Measurements from ENCODE around the gene LSR. TPM values are rescaled to one million over a fixed set of nuclear protein-coding genes. Genes with fewer than 3 reads are reported as not detected.

LSR gene
- total RNA-seq, 8 experiments from 2014 or later, result 1.1 to 8.6 (median 2.6) TPM

DNA sequence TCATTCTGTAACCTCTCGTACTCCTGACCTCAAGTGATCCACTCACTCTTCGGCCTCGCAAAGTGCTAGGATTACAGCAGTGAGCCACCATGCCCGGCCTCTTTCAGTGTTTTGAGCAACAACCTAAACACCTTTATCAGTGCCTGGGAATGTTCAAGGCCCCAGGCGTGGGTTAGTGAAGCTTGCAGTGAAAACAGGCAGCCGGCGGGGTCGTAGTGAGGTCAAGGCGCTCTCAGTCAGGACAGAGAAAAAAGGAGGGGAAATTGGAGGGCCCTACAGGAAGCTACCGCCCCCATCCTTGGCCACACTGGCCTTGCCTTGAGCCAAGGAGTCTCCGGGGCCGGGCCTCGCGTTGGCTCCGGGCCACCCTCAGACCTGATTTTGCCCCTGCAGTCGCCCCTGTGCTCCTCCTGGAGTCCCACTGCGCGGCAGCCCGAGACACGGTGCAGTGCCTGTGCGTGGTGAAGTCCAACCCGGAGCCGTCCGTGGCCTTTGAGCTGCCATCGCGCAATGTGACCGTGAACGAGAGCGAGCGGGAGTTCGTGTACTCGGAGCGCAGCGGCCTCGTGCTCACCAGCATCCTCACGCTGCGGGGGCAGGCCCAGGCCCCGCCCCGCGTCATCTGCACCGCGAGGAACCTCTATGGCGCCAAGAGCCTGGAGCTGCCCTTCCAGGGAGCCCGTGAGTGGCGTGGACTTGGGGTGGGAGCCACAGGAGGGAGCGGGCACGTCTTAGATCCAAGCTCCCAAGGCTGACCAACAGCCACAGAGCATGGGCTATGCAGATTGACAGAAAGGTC, 60.9 kb downstream of the LSR start:
- no peak overlapping the region for H3K4me3 ChIP-seq
- peak in 5 of 8 experiments; percentile 11 to 75 (median 68) for ATAC-seq (replicated peaks in 6 of 8)
- peak overlapping the region in 1 of 2 donors; percentile 12 for H3K27ac ChIP-seq
- in situ Hi-C loops (cut with MboI; ENCODE audit: low pct_unique_long_range_greater_than_20kb in 2 of 9, low sequenced_read_pairs in 9 of 9, unreplicated experiment in 9 of 9), result no loop called here
- 20 to 90% (median 80%) methylated on average over 1 to 9 of the region's 47 CpGs for WGBS, 10 experiments
- peaks cover 11 to 13% of the 10 kb centered on the region in 2 donors for H3K4me1 ChIP-seq (replicated peaks in 1 of 2)

DNA sequence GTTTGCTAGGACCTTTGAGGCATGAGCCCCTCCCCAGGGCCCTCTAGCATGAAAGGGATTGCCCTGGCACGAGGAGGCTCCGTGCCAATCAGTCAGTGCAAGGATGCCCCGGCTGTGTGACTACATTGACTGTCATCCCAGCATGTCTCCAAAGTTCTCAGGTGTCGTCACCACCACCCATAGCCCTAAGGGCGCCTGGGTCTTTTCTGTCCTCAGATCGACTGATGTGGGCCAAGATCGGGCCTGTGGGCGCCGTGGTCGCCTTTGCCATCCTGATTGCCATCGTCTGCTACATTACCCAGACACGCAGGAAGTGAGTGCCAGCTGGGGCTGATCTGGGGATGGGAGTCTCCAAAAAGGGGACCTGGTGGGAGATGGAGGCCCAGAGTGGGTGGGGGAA, 61.5 kb downstream of the LSR start:
- Histone ChIP-seq H3K27ac (no peak overlapping the region), H3K4me3 (no peak overlapping the region), H3K4me1 (replicated peaks in 1 of 2) (peaks cover 11 to 13% of the 10 kb centered on the region in 2 donors)
- whole genome bisulfite sequencing, 10 experiments, result 67 to 100% (median 91%) methylated on average over 2 to 4 of the region's 12 CpGs; no CpG with 5 or more reads in 7 of the 10 experiments
- no peak for ATAC-seq (replicated peaks in 6 of 8)
- in situ Hi-C loops (cut with MboI; ENCODE audit: low pct_unique_long_range_greater_than_20kb in 2 of 9, low sequenced_read_pairs in 9 of 9, unreplicated experiment in 9 of 9), result no loop called here

DNA sequence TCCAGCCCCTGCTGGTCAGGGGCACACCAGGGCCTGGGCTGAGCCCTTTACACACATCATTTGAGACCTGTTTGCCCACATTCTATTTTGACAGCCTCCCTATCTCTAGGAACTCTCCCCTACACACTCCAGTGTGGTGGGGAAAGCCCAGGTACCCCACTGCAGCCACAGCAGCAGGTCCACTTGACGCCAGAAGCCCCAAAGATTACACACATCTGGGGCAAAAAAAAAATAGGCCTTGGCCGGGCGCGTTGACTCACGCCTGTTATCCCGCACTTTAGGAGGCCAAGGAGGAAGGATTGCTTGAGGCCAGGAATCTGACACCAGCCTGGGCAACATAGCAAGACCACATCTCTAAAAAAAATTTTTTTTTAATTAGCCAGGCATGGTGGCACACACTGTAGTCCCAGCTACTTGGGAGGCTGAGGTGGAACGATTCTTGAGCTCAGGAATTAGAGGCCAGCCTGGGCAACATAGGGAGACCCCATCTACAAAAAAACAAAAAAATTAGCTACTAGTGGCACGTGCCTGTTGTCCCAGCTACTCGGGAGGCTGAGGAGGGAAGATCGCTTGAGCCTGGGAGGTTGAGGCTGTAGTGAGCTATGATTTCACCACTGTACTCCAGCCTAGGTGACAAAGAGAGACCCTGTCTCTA, 62.1 kb downstream of the LSR start:
- Histone ChIP-seq H3K4me1 (replicated peaks in 1 of 2) (peaks cover 11 to 13% of the 10 kb centered on the region in 2 donors), H3K4me3 (no peak overlapping the region), H3K27ac (no peak overlapping the region)
- WGBS, 10 experiments, result 50 to 93% (median 86%) methylated on average over 1 to 6 of the region's 10 CpGs; no CpG with 5 or more reads in 2 of the 10 experiments
- no peak for ATAC-seq (replicated peaks in 6 of 8)
- in situ Hi-C loops (cut with MboI; ENCODE audit: low pct_unique_long_range_greater_than_20kb in 2 of 9, low sequenced_read_pairs in 9 of 9, unreplicated experiment in 9 of 9), result no loop called here

DNA sequence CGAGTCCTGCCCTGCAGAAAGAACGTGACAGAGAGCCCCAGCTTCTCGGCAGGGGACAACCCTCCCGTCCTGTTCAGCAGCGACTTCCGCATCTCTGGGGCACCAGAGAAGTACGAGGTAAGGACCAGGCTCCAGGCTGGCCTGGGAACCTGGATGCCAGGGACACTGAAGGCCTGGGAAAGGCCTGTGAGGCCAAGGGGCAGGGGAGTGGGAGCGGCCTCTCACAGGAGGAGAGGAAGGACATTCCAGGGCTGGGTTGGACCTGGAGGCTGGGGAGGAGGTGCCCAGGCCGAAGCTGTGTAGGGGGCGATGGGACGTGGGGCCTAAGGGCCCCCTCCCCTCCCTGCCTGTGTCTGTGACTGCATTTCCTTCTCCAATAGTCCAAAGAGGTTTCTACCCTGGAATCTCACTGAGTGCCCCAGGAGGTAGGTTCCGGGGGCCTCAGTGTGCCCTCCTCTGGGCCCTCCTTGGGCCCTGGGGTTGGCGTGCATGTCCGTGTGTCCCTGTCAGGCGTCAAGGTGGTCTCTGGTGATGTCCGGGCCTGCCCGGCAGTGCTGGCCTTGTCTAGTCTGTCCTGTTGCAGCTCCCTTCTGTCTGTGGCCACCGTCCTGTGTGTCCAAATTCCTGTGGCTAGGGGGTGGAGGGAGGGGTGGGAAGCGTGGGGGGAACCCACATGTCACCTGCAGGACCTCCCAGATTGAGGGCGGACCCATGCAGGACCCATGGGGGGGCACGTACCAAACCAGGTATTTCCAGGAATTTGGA, 63.3 kb downstream of the LSR start:
- H3K27ac ChIP-seq, result no peak overlapping the region
- WGBS, 10 experiments, result 86 to 100% methylated on average over 1 to 4 of the region's 21 CpGs; no CpG with 5 or more reads in 8 of the 10 experiments
- no peak for ATAC-seq (replicated peaks in 6 of 8)
- H3K4me3 ChIP-seq, result no peak overlapping the region
- H3K4me1 ChIP-seq (replicated peaks in 1 of 2), result peaks cover 13 to 18% of the 10 kb centered on the region in 2 donors
- in situ Hi-C loops (cut with MboI; ENCODE audit: low pct_unique_long_range_greater_than_20kb in 2 of 9, low sequenced_read_pairs in 9 of 9, unreplicated experiment in 9 of 9), result no loop called here

DNA sequence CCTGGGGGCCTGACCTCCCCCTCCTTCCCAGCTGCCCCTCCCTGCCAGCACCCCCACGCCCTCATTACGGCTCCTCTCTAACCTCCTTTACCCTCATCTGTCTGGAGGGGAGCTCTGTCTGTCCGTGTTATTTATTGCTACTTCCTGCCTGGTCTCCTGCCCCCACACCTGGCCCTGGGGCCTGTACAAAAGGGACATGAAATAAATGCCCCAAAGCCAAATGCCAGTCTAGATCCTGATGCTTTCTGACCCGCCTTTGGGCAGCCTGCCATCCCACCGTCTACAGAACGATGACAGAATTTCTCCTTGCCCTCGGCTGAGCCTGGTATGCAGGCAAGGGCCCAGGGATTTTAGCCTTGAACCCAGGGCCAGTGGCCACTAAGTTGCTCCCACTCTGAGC, 64.8 kb downstream of the LSR start:
- Histone ChIP-seq H3K4me1 (replicated peaks in 1 of 2) (peaks cover 13 to 22% of the 10 kb centered on the region in 2 donors), H3K4me3 (no peak overlapping the region), H3K27ac (no peak overlapping the region)
- 40 to 95% (median 89%) methylated on average over 2 to 3 of the region's 7 CpGs; no CpG with 5 or more reads in 7 of the 10 experiments for WGBS, 10 experiments
- in situ Hi-C loops (cut with MboI; ENCODE audit: low pct_unique_long_range_greater_than_20kb in 2 of 9, low sequenced_read_pairs in 9 of 9, unreplicated experiment in 9 of 9), result no loop called here
- no peak for ATAC-seq (replicated peaks in 6 of 8)

DNA sequence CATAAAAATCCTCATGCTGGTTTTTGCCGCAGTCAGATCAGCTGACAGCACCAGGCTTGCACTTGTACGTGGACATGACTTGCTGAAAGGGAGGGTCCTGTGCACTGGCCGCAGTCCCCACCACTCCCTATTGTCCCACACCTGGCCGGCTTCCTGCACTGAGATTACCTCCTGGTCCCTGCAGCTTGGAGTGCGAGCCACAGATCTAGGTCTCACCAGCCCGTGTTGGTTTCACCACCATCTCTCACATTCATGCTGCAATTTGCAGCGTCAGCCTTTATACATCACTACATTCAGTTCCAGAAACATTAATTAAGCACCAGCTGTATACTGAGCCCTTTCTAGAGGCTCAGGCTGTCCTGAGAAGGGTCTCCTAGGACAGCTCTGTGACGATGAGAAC, 65.2 kb downstream of the LSR start:
- no peak for ATAC-seq (replicated peaks in 6 of 8)
- Histone ChIP-seq H3K27ac (no peak overlapping the region), H3K4me1 (replicated peaks in 1 of 2) (peaks cover 12 to 23% of the 10 kb centered on the region in 2 donors), H3K4me3 (no peak overlapping the region)
- in situ Hi-C loops (cut with MboI; ENCODE audit: low pct_unique_long_range_greater_than_20kb in 2 of 9, low sequenced_read_pairs in 9 of 9, unreplicated experiment in 9 of 9), result no loop called here
- 33 to 87% (median 83%) methylated on average over 1 to 5 of the region's 8 CpGs; no CpG with 5 or more reads in 5 of the 10 experiments for WGBS, 10 experiments

DNA sequence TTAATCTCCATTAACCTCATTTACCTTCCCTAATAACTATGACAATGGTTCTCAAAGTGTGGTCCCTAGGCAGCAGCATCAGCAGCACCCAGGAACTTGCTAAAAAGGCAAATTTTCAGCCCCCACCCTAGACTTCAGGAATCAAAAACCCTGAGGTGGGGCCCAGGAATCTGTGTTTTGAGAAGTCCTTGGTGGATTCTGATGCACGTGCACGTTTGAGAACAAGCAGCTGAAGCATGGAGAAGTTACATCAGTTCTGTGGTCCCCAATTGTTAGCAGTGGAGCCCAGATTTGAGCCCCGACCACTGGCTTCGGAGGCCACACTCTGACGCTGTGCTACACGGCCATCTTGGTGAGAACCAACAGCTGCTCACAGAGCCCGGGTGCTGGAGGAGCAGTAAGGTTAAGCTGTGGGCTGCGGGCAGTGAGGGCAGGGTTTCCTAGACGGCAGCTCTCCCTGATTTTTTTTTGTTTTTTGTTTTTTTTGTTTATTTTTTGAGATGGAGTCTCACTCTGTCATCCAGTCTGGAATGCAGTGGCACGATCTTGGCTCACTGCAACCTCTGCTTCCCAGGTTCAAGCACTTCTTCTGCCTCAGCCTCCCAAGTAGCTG, 66.2 kb downstream of the LSR start:
- WGBS, 10 experiments, result 52 to 100% (median 86%) methylated on average over 1 to 10 of the region's 10 CpGs; no CpG with 5 or more reads in 2 of the 10 experiments
- ATAC-seq (replicated peaks in 6 of 8), result no peak

DNA sequence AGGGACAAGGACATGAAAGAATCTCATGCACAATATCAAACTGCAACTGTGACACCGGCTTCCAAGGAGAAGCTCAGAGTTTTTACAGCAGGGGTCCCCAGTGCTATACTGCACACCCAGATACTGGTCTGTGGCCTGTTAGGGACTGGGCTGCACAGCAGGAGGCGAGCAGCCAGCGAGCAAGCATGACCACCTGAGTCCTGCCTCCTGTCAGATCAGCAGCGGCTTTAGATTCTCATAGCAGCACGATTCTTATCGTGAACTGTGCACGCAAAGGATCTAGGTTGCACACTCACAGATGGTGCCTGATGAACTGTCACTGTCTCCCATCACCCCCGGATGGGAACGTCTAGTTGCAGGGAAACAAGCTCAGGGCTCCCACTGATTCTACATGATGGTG, 67.1 kb downstream of the LSR start:
- in situ Hi-C loops (cut with MboI; ENCODE audit: low pct_unique_long_range_greater_than_20kb in 2 of 9, low sequenced_read_pairs in 9 of 9, unreplicated experiment in 9 of 9), result no loop called here
- H3K4me3 ChIP-seq, result no peak overlapping the region
- 70 to 85% (median 83%) methylated on average over 2 to 6 of the region's 9 CpGs; no CpG with 5 or more reads in 6 of the 10 experiments for WGBS, 10 experiments
- peak in 1 of 8 experiments; percentile 18 for ATAC-seq (replicated peaks in 6 of 8)
- no peak overlapping the region for H3K27ac ChIP-seq
- H3K4me1 ChIP-seq (replicated peaks in 1 of 2), result peaks cover 19 to 25% of the 10 kb centered on the region in 2 donors

More for the DNA sequence above, 66.2 kb downstream of the LSR start:
- peaks cover 12 to 23% of the 10 kb centered on the region in 2 donors for H3K4me1 ChIP-seq (replicated peaks in 1 of 2)
- in situ Hi-C loops (cut with MboI; ENCODE audit: low pct_unique_long_range_greater_than_20kb in 2 of 9, low sequenced_read_pairs in 9 of 9, unreplicated experiment in 9 of 9), result no loop called here
- H3K27ac ChIP-seq, result no peak overlapping the region
- H3K4me3 ChIP-seq, result no peak overlapping the region

DNA sequence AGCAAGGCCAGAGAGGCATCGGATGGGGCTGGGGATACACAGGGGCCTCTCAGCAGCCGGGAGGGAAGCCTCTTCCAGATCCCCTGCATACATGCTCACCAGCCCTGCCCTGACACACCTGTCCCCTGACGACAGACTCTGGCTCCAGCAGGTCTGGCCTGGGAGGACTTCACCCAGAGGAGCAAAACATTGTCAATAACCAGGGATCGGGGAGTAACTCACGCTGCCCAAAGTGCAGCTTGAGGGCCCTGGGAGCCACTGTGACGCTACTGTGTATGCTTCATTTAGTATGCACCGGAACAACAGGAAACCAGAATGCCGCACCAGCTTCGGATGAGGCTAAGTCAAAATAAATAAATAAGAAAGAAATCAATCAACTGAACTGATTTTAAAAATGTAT, 67.8 kb downstream of the LSR start:
- Histone ChIP-seq H3K4me3 (no peak overlapping the region), H3K4me1 (replicated peaks in 1 of 2) (peaks cover 19 to 25% of the 10 kb centered on the region in 2 donors), H3K27ac (no peak overlapping the region)
- no peak for ATAC-seq (replicated peaks in 6 of 8)
- in situ Hi-C loops (cut with MboI; ENCODE audit: low pct_unique_long_range_greater_than_20kb in 2 of 9, low sequenced_read_pairs in 9 of 9, unreplicated experiment in 9 of 9), result no loop called here
- 40 to 100% (median 91%) methylated on average over 1 to 9 of the region's 9 CpGs; no CpG with 5 or more reads in 2 of the 10 experiments for WGBS, 10 experiments

Other genes with a start within 250 kb of the LSR start
- 10 to 100 TPM in 7 of 8 experiments, 1 to 10 TPM in 1; 2.7 to 93.1 (median 44.5) TPM for gene GRAMD1A, start 248.7 kb upstream of the LSR start, total RNA-seq
- gene SCN1B, start 218.5 kb upstream of the LSR start, total RNA-seq, result 1 to 10 TPM in 6 of 8 experiments, under 1 TPM in 2; 0.65 to 7.0 (median 2.1) TPM
- under 1 TPM in 7 of 8 experiments, not detected in 1; 0.09 to 0.95 (median 0.45) TPM for gene HPN, start 207.3 kb upstream of the LSR start, total RNA-seq
- 1 to 10 TPM in 4 of 8 experiments, under 1 TPM in 1, not detected in 3; 0.25 to 2.0 (median 1.1) TPM for gene FXYD3, start 133.2 kb upstream of the LSR start, total RNA-seq
- 1 to 10 TPM in 7 of 8 experiments, under 1 TPM in 1; 0.49 to 3.5 (median 1.7) TPM for gene LGI4, start 113.9 kb upstream of the LSR start, total RNA-seq
- gene FXYD1, start 110.2 kb upstream of the LSR start, total RNA-seq, result 10 to 100 TPM in 2 of 8 experiments, 1 to 10 TPM in 6; 1.2 to 10.7 (median 3.1) TPM
- 10 to 100 TPM in 3 of 8 experiments, 1 to 10 TPM in 3, not detected in 2; 1.1 to 27.8 (median 14.5) TPM for gene FXYD7, start 105.7 kb upstream of the LSR start, total RNA-seq
- gene FXYD5, start 94.3 kb upstream of the LSR start, total RNA-seq, result 100 to 1,000 TPM in 1 of 8 experiments, 10 to 100 TPM in 5, 1 to 10 TPM in 2; 7.1 to 201 (median 14.7) TPM
- gene FAM187B, start 20.3 kb upstream of the LSR start, total RNA-seq, result not detected
- gene USF2, start 20.0 kb downstream of the LSR start, total RNA-seq, result 10 to 100 TPM; 37.2 to 74.3 (median 64.5) TPM
- under 1 TPM in 6 of 8 experiments, not detected in 2; 0.15 to 0.62 (median 0.24) TPM for gene HAMP, start 33.5 kb downstream of the LSR start, total RNA-seq
- gene MAG, start 43.2 kb downstream of the LSR start, total RNA-seq, result under 1 TPM in 3 of 8 experiments, not detected in 5; 0.42 to 0.73 (median 0.62) TPM
- 1 to 10 TPM in 3 of 8 experiments, under 1 TPM in 3, not detected in 2; 0.27 to 1.8 (median 0.93) TPM for gene CD22, start 80.2 kb downstream of the LSR start, total RNA-seq
- under 1 TPM in 4 of 8 experiments, not detected in 4; 0.08 to 0.43 (median 0.10) TPM for gene FFAR1, start 98.9 kb downstream of the LSR start, total RNA-seq
- gene FFAR3, start 109.5 kb downstream of the LSR start, total RNA-seq, result under 1 TPM in 2 of 8 experiments, not detected in 6; 0.31 to 0.52 TPM
- gene GPR42, start 122.1 kb downstream of the LSR start, total RNA-seq, result under 1 TPM in 3 of 8 experiments, not detected in 5; 0.08 to 0.33 (median 0.15) TPM
- gene FFAR2, start 199.3 kb downstream of the LSR start, total RNA-seq, result under 1 TPM in 4 of 8 experiments, not detected in 4; 0.13 to 0.52 (median 0.14) TPM
- gene KRTDAP, start 241.5 kb downstream of the LSR start, total RNA-seq, result not detected